WTC11 (cell line): ENCODE measurements around the gene SMAD7.

ENCODE experiments used
- NR3C1 ChIP-seq: sonication (generic); formaldehyde crosslinking; conservative IDR thresholded peaks from 2 replicates; pipeline ENCODE4 v1.8.1; 2023; ENCODE audit warnings: low read depth, mild to moderate bottlenecking, missing genetic modification reagents
- TF ChIP-seq, protein P1 (sequence below): sonication (generic); formaldehyde crosslinking; IDR thresholded peaks from 2 replicates; pipeline ENCODE4 v1.8.1; 2023; ENCODE audit warnings: mild to moderate bottlenecking, missing genetic modification reagents, moderate library complexity

DNA sequence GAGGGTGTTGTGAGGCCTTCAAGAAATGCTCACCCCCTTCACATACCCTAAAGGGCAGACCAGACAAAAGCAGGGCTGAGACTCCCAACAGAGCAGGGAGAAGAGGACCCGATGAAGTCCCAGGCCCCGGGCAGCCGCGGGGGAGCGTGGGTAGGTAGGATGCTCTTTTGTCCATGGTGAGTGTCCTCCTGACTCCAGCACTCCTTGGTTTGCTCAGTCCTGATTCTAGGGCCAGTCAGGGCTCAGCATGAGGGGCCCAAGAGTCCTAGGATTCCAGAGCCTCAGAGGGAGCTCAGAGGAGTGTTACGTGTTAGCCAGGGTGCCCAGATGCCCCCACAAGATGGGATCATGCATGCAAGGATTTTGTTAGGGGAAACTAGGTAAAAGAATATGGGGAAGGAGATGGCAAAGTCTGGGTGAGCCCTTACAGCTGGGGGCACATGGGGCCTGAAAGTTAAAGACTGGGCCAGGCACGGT lies 64.8 kb downstream of the SMAD7 start:
- TF ChIP-seq, protein P1, sequence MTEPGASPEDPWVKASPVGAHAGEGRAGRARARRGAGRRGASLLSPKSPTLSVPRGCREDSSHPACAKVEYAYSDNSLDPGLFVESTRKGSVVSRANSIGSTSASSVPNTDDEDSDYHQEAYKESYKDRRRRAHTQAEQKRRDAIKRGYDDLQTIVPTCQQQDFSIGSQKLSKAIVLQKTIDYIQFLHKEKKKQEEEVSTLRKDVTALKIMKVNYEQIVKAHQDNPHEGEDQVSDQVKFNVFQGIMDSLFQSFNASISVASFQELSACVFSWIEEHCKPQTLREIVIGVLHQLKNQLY (CRISPR knock-in tag): no peak
- TF ChIP-seq NR3C1: no peak
